Central memory CD8-positive, alpha-beta T cell (primary cell): ENCODE measurements around the gene CST4.
"Not testable (repeated sequence)": the region's sequence is repeated elsewhere in the genome, so short reads cannot be mapped to it uniquely, and the experiment has no call there.

ENCODE experiments used
- ATAC-seq: fragments of 150-1000 bp; cut with Tn5 transposase; replicated peaks from 2 replicates; pipeline ENCODE4 v1.10.0; 2022; ENCODE audit warnings: mild to moderate bottlenecking, moderate FRiP score, moderate number of reproducible peaks; ENCODE audit not compliant: poor library complexity, severe bottlenecking; ENCODE audit errors: extremely low read depth
- DNase-seq, 2 donors: peaks; one replicate each; pipeline ENCODE4 v3.0.0; 2021; ENCODE audit warnings: low spot score in 2 of 2
- H3K27ac Mint-ChIP-seq: one replicate; pipeline ENCODE4 v1.8.0; 2022; ENCODE audit warnings: low read depth, mild to moderate bottlenecking, moderate library complexity, mixed read lengths
- H3K27me3 Mint-ChIP-seq: one replicate; pipeline ENCODE4 v1.8.0; 2022; ENCODE audit warnings: mixed read lengths
- H3K36me3 Mint-ChIP-seq: one replicate; pipeline ENCODE4 v1.8.0; 2022; ENCODE audit warnings: mild to moderate bottlenecking, moderate library complexity, mixed read lengths; ENCODE audit not compliant: insufficient read depth
- H3K4me1 Mint-ChIP-seq: one replicate; pipeline ENCODE4 v1.8.0; 2022; ENCODE audit warnings: mixed read lengths
- H3K4me3 Mint-ChIP-seq: one replicate; pipeline ENCODE4 v1.8.0; 2022; ENCODE audit warnings: mild to moderate bottlenecking, moderate library complexity, mixed read lengths
- H3K9me3 Mint-ChIP-seq: one replicate; pipeline ENCODE4 v1.8.0; 2022; ENCODE audit warnings: mixed read lengths

Gene CST4

DNA sequence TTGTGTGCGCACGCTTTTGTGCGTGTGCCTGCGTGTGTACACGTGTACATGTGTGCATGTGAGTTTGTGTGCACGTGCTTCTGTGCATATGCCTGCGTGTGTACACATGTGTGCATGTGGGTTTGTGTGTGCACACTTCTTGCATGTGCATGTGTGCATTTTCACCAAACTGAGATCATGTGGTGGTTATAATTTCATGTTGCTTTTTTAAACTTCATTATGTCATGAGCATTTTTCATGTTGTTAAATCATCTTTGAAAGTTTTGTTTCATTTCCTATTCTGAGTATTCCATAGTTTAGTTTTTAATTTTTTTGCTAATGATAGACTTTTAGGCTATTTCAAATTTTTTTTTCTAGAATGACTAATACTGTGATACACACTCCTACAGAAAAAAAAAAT, 44.7 kb downstream of the CST4 start:
- no peak for ATAC-seq
- no peak overlapping the region for H3K27ac Mint-ChIP-seq
- DNase-seq: no peak
- H3K4me3 Mint-ChIP-seq: no peak overlapping the region
- H3K9me3 Mint-ChIP-seq: no peaks in the 10 kb centered on the region
- no peaks in the 10 kb centered on the region for H3K4me1 Mint-ChIP-seq
- peaks cover 6% of the 10 kb centered on the region for H3K27me3 Mint-ChIP-seq
- H3K36me3 Mint-ChIP-seq: no peaks in the 10 kb centered on the region

DNA sequence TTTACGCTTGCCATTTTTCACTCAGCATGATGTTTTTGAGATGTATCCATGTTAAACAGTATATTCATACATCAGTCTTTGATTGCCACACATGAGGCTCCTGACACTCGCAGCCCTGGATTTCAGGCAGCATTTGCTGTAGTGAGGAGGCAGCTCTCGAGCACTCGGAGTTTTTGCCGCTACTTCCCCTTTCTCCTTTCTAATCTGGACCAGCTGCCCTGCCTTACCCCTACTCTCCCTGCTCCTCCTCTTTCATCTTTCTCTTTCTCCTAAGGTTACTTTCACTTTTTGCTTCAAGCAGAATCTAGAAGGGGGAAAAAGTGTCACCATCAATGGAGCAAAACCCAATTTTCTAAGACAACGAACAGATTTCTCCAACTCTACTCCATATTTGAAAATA, 45.2 kb downstream of the CST4 start:
- no peak for DNase-seq
- H3K4me3 Mint-ChIP-seq: no peak overlapping the region
- no peaks in the 10 kb centered on the region for H3K9me3 Mint-ChIP-seq
- no peaks in the 10 kb centered on the region for H3K36me3 Mint-ChIP-seq
- H3K4me1 Mint-ChIP-seq: no peaks in the 10 kb centered on the region
- peaks cover 9% of the 10 kb centered on the region for H3K27me3 Mint-ChIP-seq
- no peak for ATAC-seq
- H3K27ac Mint-ChIP-seq: no peak overlapping the region

DNA sequence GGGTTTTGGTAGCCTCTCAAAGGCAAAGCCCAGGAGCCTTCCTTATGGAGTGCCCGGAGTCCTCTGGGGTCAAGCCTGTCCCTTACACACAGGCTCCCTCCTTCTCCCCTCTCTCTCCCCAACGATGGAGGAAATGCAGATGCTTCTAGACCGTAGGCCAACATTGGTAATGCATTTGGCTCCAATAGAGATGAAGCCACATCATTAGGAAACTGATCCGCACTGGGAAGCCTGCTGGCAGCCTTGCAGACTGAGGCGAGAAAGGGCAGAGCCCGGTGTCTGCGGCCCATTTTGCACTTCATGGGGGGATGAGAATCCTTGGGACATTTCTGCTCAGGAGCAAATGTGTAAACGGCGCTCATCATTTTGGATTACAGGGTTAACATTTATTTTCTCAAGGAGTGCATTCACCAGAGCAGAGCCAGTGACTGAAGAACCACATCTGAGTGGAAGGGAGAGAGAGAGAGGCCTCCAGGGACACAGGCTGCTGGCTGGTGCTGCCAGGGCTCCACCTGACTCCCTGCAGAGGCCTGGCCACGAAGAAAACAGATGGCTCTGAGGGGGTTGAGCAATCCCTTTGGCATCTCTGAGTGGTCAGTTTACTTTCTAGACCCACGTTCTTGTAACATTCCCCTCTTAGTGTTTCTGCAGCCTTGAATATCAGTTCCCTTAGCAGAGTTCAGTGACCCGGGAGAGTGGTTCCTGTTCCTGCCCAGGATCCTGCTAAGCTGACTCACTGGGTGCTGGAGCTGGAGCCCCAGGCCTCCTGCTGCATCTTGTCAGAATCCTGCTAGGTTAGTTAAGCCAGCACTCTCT, 46.7 kb downstream of the CST4 start:
- Mint-ChIP-seq H3K27ac (no peak overlapping the region), H3K9me3 (no peaks in the 10 kb centered on the region), H3K4me3 (no peak overlapping the region), H3K36me3 (no peaks in the 10 kb centered on the region), H3K27me3 (peaks cover 9% of the 10 kb centered on the region), H3K4me1 (peaks cover under 1% of the 10 kb centered on the region)
- DNase-seq (no peak), ATAC-seq (no peak)

DNA sequence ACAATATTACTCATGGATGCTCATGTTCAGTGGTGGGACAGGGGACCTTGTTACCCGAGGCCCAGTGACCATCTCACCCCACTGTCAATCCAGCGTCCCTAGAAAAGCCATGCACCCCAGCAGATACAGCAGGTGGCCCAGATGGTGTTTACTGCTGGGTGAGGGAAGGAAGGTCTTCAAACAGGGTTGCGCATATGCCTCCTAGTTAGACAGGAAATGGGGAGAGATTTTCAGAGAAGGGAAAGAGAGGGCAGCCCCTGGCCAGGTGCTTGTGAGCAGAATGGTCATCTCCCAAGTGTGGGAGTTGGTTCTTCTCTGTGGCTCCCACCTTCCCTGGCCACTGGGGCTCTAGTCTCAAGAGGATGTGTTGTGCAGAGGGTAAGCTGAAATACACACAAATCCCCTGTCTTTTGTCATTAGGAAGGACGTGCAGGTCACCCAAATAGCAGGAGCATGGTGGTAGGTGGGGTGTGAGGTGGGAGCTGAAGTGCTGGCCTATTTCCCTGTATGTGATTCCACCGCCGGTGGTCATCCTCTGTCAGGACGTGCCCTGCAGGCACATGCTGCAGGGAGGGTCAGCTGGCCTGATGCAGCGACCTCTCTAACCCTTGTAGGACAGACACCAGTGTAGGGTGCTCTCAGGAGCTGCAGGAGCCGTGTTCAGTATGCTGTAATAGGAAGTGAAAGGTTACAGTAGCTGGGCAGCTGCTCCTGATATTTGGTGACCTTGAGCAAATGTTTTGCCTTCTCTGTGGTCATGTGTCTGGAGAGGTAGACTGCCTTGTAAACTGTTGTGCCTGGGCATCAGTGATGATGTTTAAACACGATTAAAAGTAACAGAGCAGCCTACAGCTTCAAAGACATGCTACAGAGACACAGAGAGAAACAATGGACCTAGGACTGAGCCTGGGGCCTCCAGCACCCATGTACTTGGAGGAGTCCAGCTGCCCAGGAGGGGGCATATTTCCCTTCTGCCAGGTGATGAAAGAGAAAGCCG, 47.9 kb downstream of the CST4 start:
- Mint-ChIP-seq H3K27ac (no peak overlapping the region), H3K27me3 (peaks cover 20% of the 10 kb centered on the region), H3K4me1 (peaks cover 8% of the 10 kb centered on the region), H3K9me3 (no peaks in the 10 kb centered on the region), H3K4me3 (no peak overlapping the region), H3K36me3 (no peaks in the 10 kb centered on the region)
- ATAC-seq (no peak), DNase-seq (no peak)

DNA sequence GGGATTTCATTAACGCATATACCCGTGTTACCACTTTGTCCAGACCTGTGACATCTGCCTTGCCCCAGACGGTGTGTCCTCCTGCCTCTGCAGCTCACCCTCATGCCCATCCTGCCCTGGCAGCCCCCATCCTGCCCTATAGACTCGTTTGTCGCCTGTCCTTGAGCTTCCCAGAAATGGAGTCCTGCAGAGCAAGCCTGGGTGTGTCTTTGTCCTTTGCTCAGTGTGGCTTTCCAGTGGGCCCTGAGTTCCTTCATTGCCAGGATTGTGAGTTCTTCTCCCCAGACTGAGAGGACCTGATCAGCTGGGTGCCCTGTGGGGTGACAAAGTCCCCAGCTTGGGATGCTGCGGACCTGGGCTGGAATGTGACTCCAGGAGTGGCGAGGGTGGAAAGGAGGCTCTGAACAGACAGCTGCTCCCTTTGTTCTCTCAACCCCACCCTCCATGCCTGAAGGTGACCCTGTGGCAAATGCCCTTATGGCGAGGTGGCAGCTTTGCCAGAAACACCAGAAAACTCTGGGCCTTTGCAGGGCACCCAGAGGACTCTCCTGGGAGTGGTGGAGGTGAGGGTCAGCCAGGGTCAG, 48.7 kb downstream of the CST4 start:
- Mint-ChIP-seq H3K4me1 (peaks cover 8% of the 10 kb centered on the region), H3K27me3 (peaks cover 22% of the 10 kb centered on the region), H3K27ac (no peak overlapping the region), H3K9me3 (no peaks in the 10 kb centered on the region), H3K4me3 (no peak overlapping the region), H3K36me3 (no peaks in the 10 kb centered on the region)
- no peak for ATAC-seq
- no peak for DNase-seq

DNA sequence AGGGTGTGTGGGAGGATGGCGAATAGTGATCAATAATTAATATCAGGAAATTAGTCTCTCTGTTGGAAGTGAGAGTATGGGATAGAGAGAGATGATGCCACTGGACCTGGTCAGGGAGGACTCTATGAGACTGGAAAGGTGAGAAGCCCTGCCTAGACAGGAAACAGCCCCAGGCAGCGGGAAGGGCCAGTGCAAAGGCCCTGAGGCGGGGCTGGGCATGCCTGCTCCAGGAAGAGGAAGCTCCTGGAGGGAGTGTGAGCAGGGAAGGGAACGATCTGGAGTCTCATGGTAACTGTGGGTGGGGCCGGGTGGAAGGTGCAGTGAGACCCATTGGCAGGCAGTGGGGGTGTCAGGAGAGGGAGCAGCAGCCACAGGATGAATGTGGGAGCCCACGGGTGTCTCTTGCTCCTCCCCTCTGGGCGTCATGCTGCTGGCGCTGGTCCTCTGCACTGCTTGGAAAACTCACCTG, 49.3 kb downstream of the CST4 start:
- no peak overlapping the region for H3K4me3 Mint-ChIP-seq
- ATAC-seq (no peak), DNase-seq (no peak)
- no peaks in the 10 kb centered on the region for H3K36me3 Mint-ChIP-seq
- H3K27me3 Mint-ChIP-seq: peaks cover 22% of the 10 kb centered on the region
- H3K27ac Mint-ChIP-seq: no peak overlapping the region
- H3K4me1 Mint-ChIP-seq: peaks cover 8% of the 10 kb centered on the region
- H3K9me3 Mint-ChIP-seq: no peaks in the 10 kb centered on the region

DNA sequence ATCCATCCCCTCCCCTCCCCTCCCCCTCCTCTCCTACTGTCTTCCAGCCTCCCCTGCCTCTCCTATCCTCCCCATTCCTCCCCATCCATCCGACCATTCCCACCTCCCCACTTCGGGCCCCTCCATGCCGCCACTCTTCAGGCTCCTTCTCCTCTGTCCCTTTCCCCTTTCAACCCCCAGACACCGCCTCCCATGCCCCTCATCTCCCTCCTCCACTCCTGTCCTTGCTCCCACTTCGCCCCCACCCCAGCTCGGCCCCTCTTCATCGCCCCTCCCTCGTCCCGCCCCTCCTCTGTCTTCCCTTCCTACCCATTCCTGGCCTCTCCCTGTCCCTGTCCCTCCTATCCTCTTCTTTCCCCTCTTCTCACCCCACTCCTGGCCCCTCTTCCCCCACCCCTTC, 50.5 kb downstream of the CST4 start:
- Mint-ChIP-seq H3K27ac (no peak overlapping the region), H3K27me3 (peaks cover 22% of the 10 kb centered on the region), H3K4me1 (peaks cover 8% of the 10 kb centered on the region), H3K9me3 (no peaks in the 10 kb centered on the region), H3K4me3 (no peak overlapping the region), H3K36me3 (no peaks in the 10 kb centered on the region)
- no peak for DNase-seq
- no peak for ATAC-seq

DNA sequence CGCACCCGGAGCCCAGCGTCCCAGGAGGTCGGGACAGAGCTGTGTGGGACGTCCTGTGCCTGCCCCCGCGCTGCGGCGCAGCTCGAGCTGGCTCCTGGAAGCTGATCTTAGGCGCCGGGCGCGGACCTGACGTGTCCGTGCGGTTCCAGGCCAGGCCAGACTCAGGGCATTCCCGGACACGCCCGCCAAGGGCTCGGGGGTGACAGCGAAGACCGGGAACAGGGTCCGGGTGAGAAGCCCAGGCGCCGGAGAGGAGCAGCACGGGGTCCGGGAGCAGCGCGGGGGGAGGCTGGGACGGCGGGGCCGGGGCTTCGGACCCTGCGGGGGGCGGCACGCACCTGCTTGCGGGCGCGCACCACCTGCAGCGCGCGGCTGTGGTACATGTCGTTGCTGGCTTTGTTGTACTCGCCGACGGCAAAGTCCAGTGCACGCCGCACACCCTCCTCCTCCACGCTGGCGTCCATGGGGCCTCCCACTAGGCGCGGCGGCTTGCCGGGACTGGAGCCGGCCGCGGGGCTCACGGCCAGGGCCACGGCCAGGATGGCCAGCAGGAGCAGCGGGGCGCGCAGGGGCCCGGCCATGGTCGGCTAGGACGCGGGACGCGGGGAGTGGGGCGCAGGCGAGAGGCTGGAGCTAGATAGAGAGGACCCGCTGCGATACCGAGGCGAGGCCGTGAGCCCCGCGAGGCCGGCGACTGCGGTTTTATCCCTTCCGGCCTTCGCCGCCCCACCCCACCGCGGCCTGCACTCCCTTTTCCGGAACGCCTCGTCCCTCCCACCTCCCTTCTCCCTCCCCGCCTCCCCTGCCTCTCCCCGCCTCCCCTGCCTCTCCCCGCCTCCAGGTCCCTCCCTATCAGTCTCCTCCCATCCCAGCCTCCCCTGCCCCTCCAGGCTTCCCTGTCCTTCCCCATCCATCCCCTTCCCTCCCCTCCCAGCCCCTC, 51.3 kb downstream of the CST4 start, which contains the start of gene CST3:
Gene CST3 (minus strand): TSS at position 674 of the 940 bp plus-strand sequence. CDS start 93 bp downstream, at position 581.
- DNase-seq: no peak
- ATAC-seq: no peak
- H3K4me3 Mint-ChIP-seq: peak within 1 kb of the TSS; percentile 77
- H3K36me3 Mint-ChIP-seq: no peaks in the 10 kb centered on the region
- no peaks in the 10 kb centered on the region for H3K9me3 Mint-ChIP-seq
- H3K27me3 Mint-ChIP-seq: peaks cover 22% of the 10 kb centered on the region
- peak within 1 kb of the TSS; percentile 42 for H3K27ac Mint-ChIP-seq
- peaks cover 8% of the 10 kb centered on the region for H3K4me1 Mint-ChIP-seq

DNA sequence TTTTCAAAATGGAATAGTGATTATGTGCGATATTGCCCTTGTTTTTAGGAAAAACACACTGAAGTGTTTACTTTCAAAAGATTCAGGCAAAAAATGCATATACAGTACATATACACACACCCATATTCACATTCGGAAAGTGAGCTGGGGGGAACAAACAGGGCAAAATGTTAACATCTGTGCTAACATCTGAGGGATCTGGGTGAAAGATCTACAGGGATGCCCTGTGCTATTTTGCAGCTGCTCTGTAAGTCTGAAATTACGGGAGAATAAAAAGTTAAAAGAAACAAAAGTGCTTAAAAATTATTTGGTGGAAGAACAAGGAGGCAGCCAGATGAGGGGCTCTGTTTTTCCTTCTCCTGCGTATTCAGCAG, 51.9 kb downstream of the CST4 start:
- peak overlapping the region; percentile 77 for H3K4me3 Mint-ChIP-seq
- ATAC-seq (no peak), DNase-seq (no peak)

DNA sequence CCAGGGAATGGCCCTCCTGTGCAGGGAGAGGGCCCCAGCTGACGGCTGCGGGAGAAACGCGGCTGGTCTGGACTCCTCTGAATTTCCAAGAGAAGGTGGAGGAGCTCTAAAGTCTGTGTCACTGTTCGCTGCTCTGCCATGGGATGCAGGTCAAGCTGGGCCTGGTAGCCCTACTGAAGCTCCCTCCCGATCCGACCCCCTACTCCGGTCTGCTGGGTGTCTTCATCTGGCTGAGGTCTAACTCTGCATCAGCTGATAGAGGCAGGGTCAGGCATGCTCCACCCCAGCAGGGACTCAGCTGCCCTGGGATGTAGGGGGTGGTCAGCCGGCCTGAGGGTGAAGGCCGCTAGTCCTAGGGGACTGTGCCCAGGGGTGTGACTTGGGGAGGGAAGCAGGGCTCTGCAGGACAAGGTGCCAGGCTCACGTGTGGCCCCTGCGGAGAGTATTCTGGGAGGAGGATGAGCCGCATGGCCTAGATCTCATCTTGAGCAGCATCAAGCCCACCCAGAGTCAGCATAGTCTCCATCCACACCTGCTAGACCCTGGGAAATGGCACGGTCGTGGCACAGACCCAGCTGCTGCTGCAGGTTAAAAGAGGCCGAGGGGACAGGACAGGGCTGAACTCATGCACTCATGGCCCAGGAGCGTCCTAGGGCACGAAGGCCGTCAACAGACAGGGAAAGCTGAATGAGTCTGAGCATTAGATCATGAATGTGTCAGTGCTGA, 52.5 kb downstream of the CST4 start:
- no peak for ATAC-seq
- Mint-ChIP-seq H3K4me1 (peaks cover 8% of the 10 kb centered on the region), H3K27ac (peak overlapping the region; percentile 42)

More for the DNA sequence above, 51.9 kb downstream of the CST4 start:
- Mint-ChIP-seq H3K27me3 (peaks cover 22% of the 10 kb centered on the region), H3K27ac (peak overlapping the region; percentile 42), H3K4me1 (peaks cover 8% of the 10 kb centered on the region), H3K36me3 (no peaks in the 10 kb centered on the region), H3K9me3 (no peaks in the 10 kb centered on the region)

DNA sequence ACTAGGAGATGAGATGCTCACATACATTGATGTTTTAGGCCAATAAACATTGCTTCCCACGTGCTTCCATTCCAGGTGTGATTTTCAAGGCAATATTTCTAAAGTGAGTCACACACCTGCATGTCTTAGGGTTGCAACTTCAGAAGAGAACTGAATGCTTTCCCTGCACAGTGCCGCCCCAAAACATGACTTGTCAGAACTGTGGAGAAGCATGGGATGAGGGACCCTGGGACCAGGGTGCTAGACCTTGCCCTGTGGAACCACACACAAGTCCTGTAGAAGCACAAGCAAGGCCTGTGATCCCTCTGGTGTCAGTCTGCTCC, 53.1 kb downstream of the CST4 start:
- Mint-ChIP-seq H3K4me3 (peak overlapping the region; percentile 77), H3K27me3 (peaks cover 22% of the 10 kb centered on the region)
- H3K4me1 Mint-ChIP-seq, H3K27ac Mint-ChIP-seq, H3K36me3 Mint-ChIP-seq, H3K9me3 Mint-ChIP-seq, DNase-seq, ATAC-seq: not testable (repeated sequence)

More for the DNA sequence above, 52.5 kb downstream of the CST4 start:
- no peak for DNase-seq
- Mint-ChIP-seq H3K27me3 (peaks cover 22% of the 10 kb centered on the region), H3K36me3 (no peaks in the 10 kb centered on the region), H3K4me3 (peak overlapping the region; percentile 77), H3K9me3 (no peaks in the 10 kb centered on the region)
